K562 (cell line): ENCODE data around the gene DYNC2I2. TPM values are rescaled to one million over a fixed set of nuclear protein-coding genes. Genes with fewer than 3 reads are reported as not detected.

ENCODE experiments used
- BRD4 ChIP-seq: fragments of 200-600 bp; sonication (generic); IDR thresholded peaks from 2 replicates; pipeline ENCODE4 v1.6.1; 2017; ENCODE audit warnings: inconsistent platforms
- CXXC5 ChIP-seq: fragments of 250-450 bp; sonication (Bioruptor Pico); IDR thresholded peaks from 2 replicates; pipeline ENCODE4 v1.8.0; 2022; ENCODE audit warnings: inconsistent platforms, mild to moderate bottlenecking, moderate library complexity
- FOXM1 ChIP-seq, 2 experiments: fragments of 450-650 bp in 1 of 2; sonication (generic) in 1 of 2; formaldehyde crosslinking in 1 of 2; IDR thresholded peaks; 2 replicates each; pipeline versions ENCODE4 v1.6.1 to v1.9.0; 2017 to 2022; ENCODE audit warnings: low read depth in 2 of 2, mild to moderate bottlenecking in 2 of 2, missing genetic modification reagents in 1 of 2, moderate library complexity in 1 of 2
- FOXP1 ChIP-seq: sonication (generic); formaldehyde crosslinking; IDR thresholded peaks from 2 replicates; pipeline ENCODE4 v1.8.0; 2022; ENCODE audit warnings: mild to moderate bottlenecking, missing genetic modification reagents
- GABPA ChIP-seq: fragments of 200-800 bp; sonication (Bioruptor generic); conservative IDR thresholded peaks from 2 replicates; pipeline ENCODE4 v1.6.1; 2016; ENCODE audit warnings: low read depth, missing genetic modification characterization, missing compliant biosample characterization
- GABPB1 ChIP-seq: sonication (generic); formaldehyde crosslinking; IDR thresholded peaks from 2 replicates; pipeline ENCODE4 v1.8.0; 2022; ENCODE audit warnings: mild to moderate bottlenecking, missing genetic modification reagents
- GATAD2B ChIP-seq: fragments of 450-650 bp; IDR thresholded peaks from 2 replicates; pipeline ENCODE4 v1.6.1; 2017; ENCODE audit warnings: mild to moderate bottlenecking, borderline replicate concordance
- JUNB ChIP-seq: fragments of 450-650 bp; formaldehyde crosslinking; conservative IDR thresholded peaks from 2 replicates; pipeline ENCODE4 v1.4.0; 2020; ENCODE audit warnings: mild to moderate bottlenecking
- KAT2B ChIP-seq: IDR thresholded peaks from one replicate; pipeline ENCODE4 v1.6.1; 2012; ENCODE audit warnings: low read depth, mild to moderate bottlenecking, control low read depth, inconsistent platforms, low read length, moderate library complexity
- KAT7 ChIP-seq: sonication (generic); formaldehyde crosslinking; IDR thresholded peaks from 2 replicates; pipeline ENCODE4 v1.8.0; 2022; ENCODE audit warnings: missing genetic modification reagents, mild to moderate bottlenecking, borderline replicate concordance
- MED1 ChIP-seq: sonication (generic); formaldehyde crosslinking; IDR thresholded peaks from 2 replicates; pipeline ENCODE4 v1.8.1; 2023; ENCODE audit warnings: missing genetic modification reagents, borderline replicate concordance
- NFXL1 ChIP-seq: fragments of 450-650 bp; formaldehyde crosslinking; IDR thresholded peaks from 2 replicates; pipeline ENCODE4 v1.4.0; 2021; ENCODE audit warnings: mild to moderate bottlenecking
- POLR2G ChIP-seq: fragments of 200-400 bp; formaldehyde crosslinking; IDR thresholded peaks from 2 replicates; pipeline ENCODE4 v1.6.1; 2017; ENCODE audit warnings: low read depth, mild to moderate bottlenecking, antibody characterized with exemption, low read length, moderate library complexity
- RAD21 ChIP-seq, 2 experiments: fragments of 250-450 bp in 1 of 2; fragments of 450-650 bp in 1 of 2; sonication (Bioruptor Pico) in 1 of 2; formaldehyde crosslinking in 1 of 2; IDR thresholded peaks in 1 of 2; conservative IDR thresholded peaks in 1 of 2; 2 replicates each; pipeline versions ENCODE4 v1.4.0 to v1.8.0; 2020 to 2022; ENCODE audit warnings: mild to moderate bottlenecking in 2 of 2, moderate library complexity in 1 of 2
- RB1 ChIP-seq: fragments of 450-650 bp; IDR thresholded peaks from 2 replicates; pipeline ENCODE4 v1.6.1; 2017; ENCODE audit warnings: low read depth, mild to moderate bottlenecking
- SMAD4 ChIP-seq: fragments of 250-450 bp; sonication (Bioruptor Pico); conservative IDR thresholded peaks from 2 replicates; pipeline ENCODE4 v1.8.0; 2021; ENCODE audit warnings: inconsistent platforms, mild to moderate bottlenecking, moderate library complexity
- SUPT5H ChIP-seq: fragments of 450-650 bp; IDR thresholded peaks from 2 replicates; pipeline ENCODE4 v1.6.1; 2016
- TARDBP ChIP-seq: fragments of 450-650 bp; IDR thresholded peaks from 2 replicates; pipeline ENCODE4 v1.6.1; 2016
- ZFPM2 ChIP-seq: fragments of 250-450 bp; sonication (Bioruptor Pico); IDR thresholded peaks from 2 replicates; pipeline ENCODE4 v1.5.1; 2022; ENCODE audit warnings: mild to moderate bottlenecking
- ZNF140 ChIP-seq: fragments of 250-450 bp; sonication (Bioruptor Pico); IDR thresholded peaks from 2 replicates; pipeline ENCODE4 v1.8.0; 2021; ENCODE audit warnings: moderate library complexity, mild to moderate bottlenecking, inconsistent platforms
- polyA plus RNA-seq, 8 experiments: library from polyadenylated mRNA; depleted of rRNA in 4 of 8; stranded (reverse) in 5 of 8; unstranded in 3 of 8; fragments of >200 nt; fragmentation: Nextera tagmentation in 2 of 8; fragmentation: Illumina TruSeq in 1 of 8; extraction: Ambion mirVana in 2 of 8; extraction: Trizol in 1 of 8; gene quantifications; 2 replicates each; pipeline versions ENCODE4 v1.2.1 to v1.2.3, GENCODE V29; 2011 to 2014; ENCODE audit warnings: inconsistent platforms in 1 of 8, missing spikeins in 1 of 8
- total RNA-seq, 7 experiments: library from RNA; depleted of rRNA in 6 of 7; stranded (reverse); fragments of >200 nt in 6 of 7; fragmentation: Illumina TruSeq in 2 of 7; extraction: Trizol in 2 of 7; gene quantifications; 2 replicates each; pipeline versions ENCODE4 v1.2.1 to v1.2.3, GENCODE V29; 2011 to 2021; ENCODE audit warnings: low replicate concordance in 1 of 7
- TF ChIP-seq, protein P1 (sequence below): sonication (generic); formaldehyde crosslinking; IDR thresholded peaks from 2 replicates; pipeline ENCODE4 v1.8.1; 2023; ENCODE audit warnings: mild to moderate bottlenecking, missing genetic modification reagents
- TF ChIP-seq, protein P2 (sequence below): sonication (generic); formaldehyde crosslinking; IDR thresholded peaks from 2 replicates; pipeline ENCODE4 v1.9.0; 2022; ENCODE audit warnings: mild to moderate bottlenecking, missing genetic modification reagents
- TF ChIP-seq, protein P3 (sequence below): fragments of 450-650 bp; formaldehyde crosslinking; IDR thresholded peaks from 2 replicates; pipeline ENCODE4 v1.4.0; 2022; ENCODE audit warnings: missing genetic modification characterization
- TF ChIP-seq, protein P4 (sequence below): sonication (generic); formaldehyde crosslinking; IDR thresholded peaks from 2 replicates; pipeline ENCODE4 v1.8.0; 2023; ENCODE audit warnings: mild to moderate bottlenecking, missing genetic modification reagents

The DYNC2I2 gene
- total and polyA plus RNA-seq, 9 of the 15 experiments (the other 6 are each of a cell fraction or from before 2014, with no cell fraction given), result 1.5 to 249 (median 70.0) TPM

DNA sequence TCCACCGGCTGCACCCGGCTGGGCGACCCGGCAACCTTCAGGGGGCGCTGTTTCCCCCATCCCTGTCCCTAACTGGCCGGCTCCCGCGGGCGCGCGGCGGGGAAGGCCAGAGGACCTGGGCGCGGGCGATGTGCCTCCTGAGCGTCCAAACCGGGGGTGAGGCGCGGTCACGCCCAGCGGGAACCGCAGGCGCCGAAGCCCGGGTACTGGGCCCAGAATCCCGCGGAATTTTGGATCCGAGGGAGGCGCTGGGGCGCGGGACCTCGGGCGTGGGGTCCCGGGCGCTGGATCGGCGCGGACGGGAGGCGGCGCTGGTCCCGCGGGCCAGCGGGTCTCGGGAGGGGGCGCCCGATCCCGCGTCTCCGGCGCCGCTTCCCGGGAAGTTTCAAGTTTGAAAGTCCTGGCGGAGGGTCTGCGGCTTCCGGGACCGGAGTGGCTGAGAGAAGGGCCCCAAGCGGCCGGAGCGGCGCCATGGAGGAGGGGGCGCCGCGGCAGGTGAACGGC, 45.9 kb upstream of the DYNC2I2 start, which contains the start of gene PKN3 (continued):
- TF ChIP-seq TARDBP (peak; percentile 93), FOXM1 (IDR thresholded peaks at IDR 0.05; ENCODE audit: low read depth) (no peak), FOXM1 (CRISPR knock-in tag; IDR thresholded peaks at IDR 0.05; ENCODE audit: low read depth) (peak; percentile 80), ZNF140 (no peak), RB1 (peak; percentile 95), FOXP1 (peak; percentile 84; the same call in 1 of the 2 replicates), ZFPM2 (CRISPR knock-in tag) (no peak), JUNB (CRISPR knock-in tag) (no peak), POLR2G (peak; percentile 93), GATAD2B (peak; percentile 92; the same call in 1 of the 2 replicates), SUPT5H (peak; percentile 57), BRD4 (no peak), MED1 (CRISPR knock-in tag) (no peak), CXXC5 (CRISPR knock-in tag) (peak; percentile 78), SMAD4 (peak; percentile 79), KAT2B (peak; percentile 20), GABPA (peak; percentile 40; the same call in 1 of the 2 replicates), KAT7 (CRISPR knock-in tag) (peak; percentile 58; the same call in 1 of the 2 replicates), RAD21 (CRISPR knock-in tag; conservative IDR thresholded peaks at IDR 0.05 in 1 of 2, IDR thresholded peaks at IDR 0.05 in 1 of 2) (peak; percentile 57 to 58), GABPB1 (peak; percentile 65; the same call in 1 of the 2 replicates), NFXL1 (no peak)
- TF ChIP-seq, protein P1, sequence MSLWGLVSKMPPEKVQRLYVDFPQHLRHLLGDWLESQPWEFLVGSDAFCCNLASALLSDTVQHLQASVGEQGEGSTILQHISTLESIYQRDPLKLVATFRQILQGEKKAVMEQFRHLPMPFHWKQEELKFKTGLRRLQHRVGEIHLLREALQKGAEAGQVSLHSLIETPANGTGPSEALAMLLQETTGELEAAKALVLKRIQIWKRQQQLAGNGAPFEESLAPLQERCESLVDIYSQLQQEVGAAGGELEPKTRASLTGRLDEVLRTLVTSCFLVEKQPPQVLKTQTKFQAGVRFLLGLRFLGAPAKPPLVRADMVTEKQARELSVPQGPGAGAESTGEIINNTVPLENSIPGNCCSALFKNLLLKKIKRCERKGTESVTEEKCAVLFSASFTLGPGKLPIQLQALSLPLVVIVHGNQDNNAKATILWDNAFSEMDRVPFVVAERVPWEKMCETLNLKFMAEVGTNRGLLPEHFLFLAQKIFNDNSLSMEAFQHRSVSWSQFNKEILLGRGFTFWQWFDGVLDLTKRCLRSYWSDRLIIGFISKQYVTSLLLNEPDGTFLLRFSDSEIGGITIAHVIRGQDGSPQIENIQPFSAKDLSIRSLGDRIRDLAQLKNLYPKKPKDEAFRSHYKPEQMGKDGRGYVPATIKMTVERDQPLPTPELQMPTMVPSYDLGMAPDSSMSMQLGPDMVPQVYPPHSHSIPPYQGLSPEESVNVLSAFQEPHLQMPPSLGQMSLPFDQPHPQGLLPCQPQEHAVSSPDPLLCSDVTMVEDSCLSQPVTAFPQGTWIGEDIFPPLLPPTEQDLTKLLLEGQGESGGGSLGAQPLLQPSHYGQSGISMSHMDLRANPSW (CRISPR knock-in tag), result peak; percentile 73; the same call in 1 of the 2 replicates
- TF ChIP-seq, protein P2, sequence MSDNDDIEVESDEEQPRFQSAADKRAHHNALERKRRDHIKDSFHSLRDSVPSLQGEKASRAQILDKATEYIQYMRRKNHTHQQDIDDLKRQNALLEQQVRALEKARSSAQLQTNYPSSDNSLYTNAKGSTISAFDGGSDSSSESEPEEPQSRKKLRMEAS (CRISPR knock-in tag), result peak; percentile 59
- TF ChIP-seq, protein P3, sequence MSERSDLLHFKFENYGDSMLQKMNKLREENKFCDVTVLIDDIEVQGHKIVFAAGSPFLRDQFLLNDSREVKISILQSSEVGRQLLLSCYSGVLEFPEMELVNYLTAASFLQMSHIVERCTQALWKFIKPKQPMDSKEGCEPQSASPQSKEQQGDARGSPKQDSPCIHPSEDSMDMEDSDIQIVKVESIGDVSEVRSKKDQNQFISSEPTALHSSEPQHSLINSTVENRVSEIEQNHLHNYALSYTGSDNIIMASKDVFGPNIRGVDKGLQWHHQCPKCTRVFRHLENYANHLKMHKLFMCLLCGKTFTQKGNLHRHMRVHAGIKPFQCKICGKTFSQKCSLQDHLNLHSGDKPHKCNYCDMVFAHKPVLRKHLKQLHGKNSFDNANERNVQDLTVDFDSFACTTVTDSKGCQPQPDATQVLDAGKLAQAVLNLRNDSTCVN (CRISPR knock-in tag), result no peak
- TF ChIP-seq, protein P4, sequence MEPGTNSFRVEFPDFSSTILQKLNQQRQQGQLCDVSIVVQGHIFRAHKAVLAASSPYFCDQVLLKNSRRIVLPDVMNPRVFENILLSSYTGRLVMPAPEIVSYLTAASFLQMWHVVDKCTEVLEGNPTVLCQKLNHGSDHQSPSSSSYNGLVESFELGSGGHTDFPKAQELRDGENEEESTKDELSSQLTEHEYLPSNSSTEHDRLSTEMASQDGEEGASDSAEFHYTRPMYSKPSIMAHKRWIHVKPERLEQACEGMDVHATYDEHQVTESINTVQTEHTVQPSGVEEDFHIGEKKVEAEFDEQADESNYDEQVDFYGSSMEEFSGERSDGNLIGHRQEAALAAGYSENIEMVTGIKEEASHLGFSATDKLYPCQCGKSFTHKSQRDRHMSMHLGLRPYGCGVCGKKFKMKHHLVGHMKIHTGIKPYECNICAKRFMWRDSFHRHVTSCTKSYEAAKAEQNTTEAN (CRISPR knock-in tag), result peak; percentile 63; the same call in 1 of the 2 replicates
